A549 treated with dexamethasone at 1 μM for 4 hours (cell line): ENCODE results near the gene SFMBT1. TPM values are rescaled to one million over a fixed set of nuclear protein-coding genes. Genes with fewer than 3 reads are reported as not detected.

Experiments
- total RNA-seq: library from RNA; stranded (reverse); fragments of 200-300 nt; extraction: Qiagen RNA extraction; gene quantifications from 5 replicates; pipeline ENCODE4 v1.2.3, GENCODE V29; 2022

Gene SFMBT1
- total RNA-seq: 9.1 to 12.3 TPM (median 9.8 TPM) in 5 replicates

GRCh38 chr3:53045518-53046170 lies at the start of gene SFMBT1:
Gene SFMBT1, minus strand, starts transcription at chr3:53046073. Its CDS starts 76,945 bp downstream, at chr3:52969128.

DNA sequence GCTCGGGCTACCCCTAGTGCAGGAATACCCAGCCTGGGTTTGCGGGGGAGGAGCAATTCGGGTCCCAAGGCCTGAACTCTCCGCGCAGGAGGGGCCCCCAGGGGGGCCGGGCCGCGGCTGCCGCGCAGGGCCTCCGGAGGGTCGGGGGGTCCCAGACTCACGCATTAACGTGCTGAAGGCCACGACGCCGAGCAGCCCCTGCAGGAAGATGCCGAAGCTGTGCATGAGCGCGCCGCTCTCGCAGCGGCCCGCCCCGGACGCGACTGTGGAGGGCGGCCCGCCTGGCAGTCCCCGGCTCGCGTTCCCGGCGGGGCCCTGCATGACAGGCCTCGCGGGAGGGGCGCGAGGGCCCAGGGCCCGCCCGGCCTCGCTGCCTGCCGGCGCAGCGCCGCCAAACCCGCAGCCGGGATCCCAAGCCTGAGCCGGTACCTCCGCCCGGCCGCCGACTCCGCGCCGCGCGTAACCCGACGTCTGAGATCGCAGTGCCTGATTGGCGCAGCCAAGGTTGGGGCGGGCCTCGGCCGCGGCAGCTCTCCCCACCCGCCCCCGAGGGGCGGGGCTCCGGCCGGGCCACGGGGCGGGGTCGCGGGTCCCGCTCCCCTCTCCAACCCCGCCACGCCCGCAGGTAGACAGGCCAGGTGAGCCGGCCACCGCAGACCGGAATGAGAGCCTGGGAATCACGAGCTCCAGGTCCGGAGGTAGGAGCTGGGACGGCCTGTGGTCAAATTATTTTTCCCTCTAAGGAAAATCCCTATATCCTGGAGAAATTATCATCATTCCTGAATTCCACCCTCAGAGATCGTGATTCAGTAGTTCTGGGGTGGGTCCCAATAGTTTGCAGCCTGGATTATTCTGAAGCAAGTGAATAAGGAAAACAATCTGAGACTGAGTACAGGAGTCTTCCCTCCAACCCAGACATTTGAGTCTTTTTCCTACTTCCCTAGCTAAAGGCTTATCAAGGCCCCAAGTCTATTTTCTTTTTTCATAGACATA lies 148.4 kb downstream of the SFMBT1 start, which contains the start of gene STIMATE:
TSS of gene STIMATE (minus strand) at position 419 of the 993 bp plus-strand sequence. CDS start at position 321, 98 bp downstream.

Other genes starting within 250 kb of the SFMBT1 start
- gene ITIH4, start 215.4 kb downstream of the SFMBT1 start, total RNA-seq: 0.25 to 1.0 TPM (median 0.63 TPM) in 5 replicates
- gene MUSTN1, start 211.1 kb downstream of the SFMBT1 start, total RNA-seq: 0.14 to 0.31 TPM (median 0.16 TPM) in 4 of 5 replicates, not detected in the other
- 7.3 to 9.2 TPM (median 8.8 TPM) in 5 replicates for gene STIMATE, start 148.5 kb downstream of the SFMBT1 start, total RNA-seq
- 16.5 to 29.2 TPM (median 27.6 TPM) in 5 replicates for gene RFT1, start 84.4 kb upstream of the SFMBT1 start, total RNA-seq
- gene PRKCD, start 115.1 kb upstream of the SFMBT1 start, total RNA-seq: 37.5 to 54.6 TPM (median 48.4 TPM) in 5 replicates
- 1,560 to 2,026 TPM (median 1,999 TPM) in 5 replicates for gene TKT, start 209.9 kb upstream of the SFMBT1 start, total RNA-seq